OCI-LY7 (cell line): ENCODE measurements around the gene IPO11. TPM values are rescaled to one million over a fixed set of nuclear protein-coding genes. Genes with fewer than 3 reads are reported as not detected.
"Not testable (repeated sequence)": the region's sequence is repeated elsewhere in the genome, so short reads cannot be mapped to it uniquely, and the experiment has no call there.

Source experiments
- BruUV-seq: library from RNA; stranded (reverse); fragments of 400-500 nt; replicated peaks from 2 replicates; lab custom pipeline; 2021; lab: Mats Ljungman, UMichigan
- CTCF ChIA-PET: fragments of 300-600 bp; sonication (Branson Sonifier 250); formaldehyde crosslinking; loops from one replicate; lab custom pipeline; 2022; ENCODE audit warnings: antibody characterized with exemption; ENCODE audit not compliant: unreplicated experiment; lab: Charles Lee
- POLR2A ChIA-PET: fragments of 300-600 bp; sonication (Branson Sonifier 250); formaldehyde crosslinking; loops from one replicate; lab custom pipeline; 2022; ENCODE audit warnings: antibody characterized with exemption; lab: Charles Lee
- DNase-seq: peaks from one replicate; pipeline ENCODE4 v3.0.0-alpha.2; 2015; ENCODE audit warnings: low spot score
- H2AFZ ChIP-seq: fragments of 200-600 bp; sonication (generic), shearing (Covaris generic); 2 replicates; pipeline ENCODE4 v1.6.1; 2014; ENCODE audit warnings: mild to moderate bottlenecking, antibody characterized with exemption, low read length, moderate library complexity
- H3K27ac ChIP-seq: fragments of 200-600 bp; sonication (generic); 2 replicates; pipeline ENCODE4 v1.5.1; 2014; ENCODE audit warnings: mixed run types, low read depth, mild to moderate bottlenecking, moderate library complexity, low read length, inconsistent platforms; ENCODE audit not compliant: poor library complexity, severe bottlenecking
- H3K36me3 ChIP-seq: fragments of 200-600 bp; sonication (generic); 2 replicates; pipeline ENCODE4 v1.6.1; 2014; ENCODE audit warnings: mild to moderate bottlenecking, antibody characterized with exemption, low read length, moderate library complexity, mixed read lengths; ENCODE audit not compliant: insufficient read depth
- H3K4me1 ChIP-seq: fragments of 200-600 bp; sonication (generic); 2 replicates; pipeline ENCODE4 v1.5.1; 2014; ENCODE audit warnings: mild to moderate bottlenecking, low read length; ENCODE audit not compliant: insufficient read depth, poor library complexity, severe bottlenecking
- H3K4me2 ChIP-seq: fragments of 200-600 bp; sonication (generic); 2 replicates; pipeline ENCODE4 v1.6.1; 2014; ENCODE audit warnings: mild to moderate bottlenecking, low read length
- H3K4me3 ChIP-seq: fragments of 200-600 bp; sonication (generic); 2 replicates; pipeline ENCODE4 v1.5.1; 2014; ENCODE audit warnings: mild to moderate bottlenecking, low read depth, low read length; ENCODE audit not compliant: poor library complexity, severe bottlenecking
- H3K79me2 ChIP-seq: fragments of 200-600 bp; sonication (generic); 2 replicates; pipeline ENCODE4 v1.6.1; 2016; ENCODE audit warnings: low read depth, mild to moderate bottlenecking, low read length, moderate library complexity, mixed read lengths; ENCODE audit not compliant: insufficient read depth
- H3K9me2 ChIP-seq: fragments of 200-600 bp; sonication (generic); 2 replicates; pipeline ENCODE4 v1.6.1; 2016; ENCODE audit warnings: mild to moderate bottlenecking, low read length, mixed read lengths; ENCODE audit not compliant: insufficient read depth
- H3K9me3 ChIP-seq: fragments of 200-600 bp; sonication (generic); 2 replicates; pipeline ENCODE4 v1.6.1; 2014; ENCODE audit warnings: mild to moderate bottlenecking, mixed run types, low read length, mixed read lengths
- H4K20me1 ChIP-seq: fragments of 200-600 bp; sonication (generic); 2 replicates; pipeline ENCODE4 v1.6.1; 2014; ENCODE audit warnings: mild to moderate bottlenecking, antibody characterized with exemption, low read length, moderate library complexity, mixed read lengths; ENCODE audit not compliant: insufficient read depth
- CTCF ChIP-seq: fragments of 200-600 bp; sonication (generic); conservative IDR thresholded peaks from 2 replicates; pipeline ENCODE4 v1.5.1; 2014; ENCODE audit warnings: mild to moderate bottlenecking, antibody characterized with exemption, low read length, moderate library complexity, mixed read lengths
- EZH2phosphoT487 ChIP-seq: fragments of 200-600 bp; sonication (generic); IDR thresholded peaks from 2 replicates; pipeline ENCODE4 v1.6.1; 2018; ENCODE audit warnings: low read depth, borderline replicate concordance, mild to moderate bottlenecking, mixed run types, antibody characterized with exemption, low read length, moderate library complexity, mixed read lengths
- intact Hi-C: fragments of 100-400 bp; cut with micrococcal nuclease; formaldehyde crosslinking; loops from one replicate; pipeline ENCODE4 v1.10.0; 2022; ENCODE audit not compliant: unreplicated experiment
- total RNA-seq, 2 experiments: library from RNA; depleted of rRNA in 1 of 2; stranded (reverse); fragments of >200 nt in 1 of 2; shearing (Covaris generic) in 1 of 2; gene quantifications; 2 replicates each; pipeline ENCODE4 v1.2.3, GENCODE V29; 2014 to 2022

The IPO11 gene
- total RNA-seq, 2 experiments from 2014 or later, result 26.1 to 59.9 TPM

GRCh38 chr5:62653864-62654575, 241.5 kb downstream of the IPO11 start:
- intact Hi-C loops, result no loop called here
- Histone ChIP-seq H3K36me3 (no peaks in the 10 kb centered on the region), H2AFZ (no peak overlapping the region), H4K20me1 (no peaks in the 10 kb centered on the region), H3K4me2 (no peak overlapping the region), H3K9me3 (no peaks in the 10 kb centered on the region), H3K4me3 (no peak overlapping the region), H3K79me2 (no peaks in the 10 kb centered on the region), H3K9me2 (no peaks in the 10 kb centered on the region), H3K4me1 (peaks cover 7% of the 10 kb centered on the region), H3K27ac (no peak overlapping the region)
- ChIA-PET CTCF (no interaction called here), POLR2A (interaction anchor here (0.7 to 0.9 kb wide), 4 partner anchors 17 to 136 kb away, joined by 3 read pairs; no protein-coding TSS in a partner anchor)
- TF ChIP-seq CTCF (no peak), EZH2phosphoT487 (no peak)
- no TSS peak for BruUV-seq
- no peak for DNase-seq

GRCh38 chr5:62657772-62658171, 245.2 kb downstream of the IPO11 start:
- H2AFZ ChIP-seq, H3K4me1 ChIP-seq, H3K4me2 ChIP-seq, BruUV-seq, H3K9me2 ChIP-seq, POLR2A ChIA-PET, H3K36me3 ChIP-seq, H3K79me2 ChIP-seq, intact Hi-C loops, H3K9me3 ChIP-seq, H4K20me1 ChIP-seq, H3K27ac ChIP-seq, DNase-seq, CTCF ChIA-PET, H3K4me3 ChIP-seq: not testable (repeated sequence)

GRCh38 chr5:62661126-62661525, 248.6 kb downstream of the IPO11 start:
- no TSS peak for BruUV-seq
- DNase-seq, result no peak
- H3K79me2 ChIP-seq, result no peaks in the 10 kb centered on the region
- no peaks in the 10 kb centered on the region for H4K20me1 ChIP-seq
- intact Hi-C loops, result no loop called here
- H3K27ac ChIP-seq, result no peak overlapping the region
- no peaks in the 10 kb centered on the region for H3K9me3 ChIP-seq
- no peaks in the 10 kb centered on the region for H3K4me1 ChIP-seq
- TF ChIP-seq EZH2phosphoT487 (no peak), CTCF (no peak)
- no peak overlapping the region for H2AFZ ChIP-seq
- no peak overlapping the region for H3K4me3 ChIP-seq
- CTCF ChIA-PET, result no interaction called here
- POLR2A ChIA-PET, result no interaction called here
- no peaks in the 10 kb centered on the region for H3K9me2 ChIP-seq
- no peaks in the 10 kb centered on the region for H3K36me3 ChIP-seq
- H3K4me2 ChIP-seq, result no peak overlapping the region
